Epithelial cell of prostate (primary cell): ENCODE results near the gene GPHN.

Experiments
- DNase-seq: peaks from one replicate; pipeline ENCODE4 v3.0.0-alpha.2; 2011; ENCODE audit warnings: low read depth, low spot score
- H3K27ac ChIP-seq: fragments of 450-650 bp; 2 replicates; pipeline ENCODE4 v1.5.1; 2017; ENCODE audit warnings: mild to moderate bottlenecking

The GPHN gene

GRCh38 chr14:67129768-67130167 lies 621.8 kb downstream of the GPHN start:
- H3K27ac ChIP-seq: no peak overlapping the region
- DNase-seq: no peak

GRCh38 chr14:67131691-67132090 lies 623.7 kb downstream of the GPHN start:
- H3K27ac ChIP-seq: no peak overlapping the region
- DNase-seq: no peak

DNA sequence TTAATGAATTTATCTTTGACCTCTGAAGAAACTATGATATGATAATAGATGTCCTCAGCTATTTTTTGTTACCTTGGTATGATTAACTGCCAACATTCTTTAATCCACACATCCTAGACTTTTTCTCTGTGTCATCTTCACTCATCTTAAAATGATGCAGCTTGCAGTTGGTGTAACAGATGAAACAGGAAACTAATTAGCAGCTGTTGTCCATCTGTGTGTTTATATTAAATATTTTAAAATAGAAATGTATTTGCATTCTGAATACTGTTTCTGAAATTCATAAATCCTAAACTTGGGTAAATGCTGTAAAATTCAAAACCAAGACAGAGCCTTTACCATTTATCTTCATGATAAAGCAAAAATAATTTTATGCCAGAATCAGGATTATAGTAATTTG lies 625.2 kb downstream of the GPHN start:
- H3K27ac ChIP-seq: no peak overlapping the region
- DNase-seq: no peak

DNA sequence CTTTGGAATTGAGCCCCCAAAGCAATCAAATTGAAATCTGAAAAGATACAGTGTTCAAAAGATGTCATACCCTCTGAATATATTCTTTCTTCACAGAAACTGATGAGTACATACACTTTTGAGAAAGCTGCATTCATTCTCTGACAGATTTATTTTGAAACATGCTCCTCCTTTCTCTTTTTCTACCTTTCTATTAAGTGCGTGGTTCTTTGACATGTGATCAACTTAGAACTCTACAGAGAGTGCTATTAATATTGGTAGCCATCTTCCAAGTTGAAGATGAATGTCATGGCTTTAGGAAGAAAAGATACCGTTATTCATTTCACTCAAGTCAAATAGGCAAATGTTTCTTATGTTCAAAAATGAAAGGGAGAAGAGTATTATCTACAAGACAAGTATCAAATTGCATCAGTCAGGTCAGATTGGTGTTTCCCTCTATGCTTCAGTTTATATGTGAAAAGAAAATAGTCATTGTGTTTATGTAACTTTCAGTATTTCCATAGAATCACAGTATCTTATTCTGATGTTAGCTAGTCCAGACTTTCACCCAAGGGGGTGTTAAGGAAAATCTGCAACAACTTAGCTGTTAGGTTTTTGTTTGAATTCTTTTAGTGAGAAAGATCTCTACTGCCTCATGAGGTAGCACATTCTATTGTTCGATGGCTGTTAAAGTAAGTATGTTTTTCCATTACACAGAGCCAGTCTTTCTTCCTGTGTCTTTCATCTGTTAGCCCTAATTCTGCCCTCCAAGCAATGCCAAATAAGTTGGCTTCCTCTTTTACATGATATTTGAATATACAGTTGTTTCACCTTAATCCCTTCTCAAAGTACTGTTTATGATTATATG lies 625.9 kb downstream of the GPHN start:
- H3K27ac ChIP-seq: no peak overlapping the region
- no peak for DNase-seq

GRCh38 chr14:67137744-67138371 lies 629.9 kb downstream of the GPHN start:
- DNase-seq: no peak

DNA sequence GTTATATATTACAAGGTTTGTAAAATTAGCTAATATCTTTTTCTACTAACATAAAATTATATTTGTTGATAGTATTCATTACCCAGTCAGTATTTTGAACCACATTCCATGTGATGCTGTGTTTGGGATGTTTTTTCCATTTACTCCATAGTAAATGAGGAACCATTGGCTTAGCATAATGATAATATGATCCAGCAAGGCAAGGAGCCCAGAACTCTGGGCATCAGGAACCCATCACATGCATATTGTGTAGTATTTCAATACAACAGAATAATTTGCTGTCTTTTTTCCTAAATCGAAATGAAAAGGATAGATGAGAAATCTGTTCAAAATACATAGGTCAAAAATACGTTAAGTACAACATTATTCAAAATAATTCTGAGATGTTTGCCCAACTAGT lies 632.6 kb downstream of the GPHN start:
- H3K27ac ChIP-seq: no peak overlapping the region
- DNase-seq: no peak

More at GRCh38 chr14:67137744-67138371, 629.9 kb downstream of the GPHN start:
- no peak overlapping the region for H3K27ac ChIP-seq

DNA sequence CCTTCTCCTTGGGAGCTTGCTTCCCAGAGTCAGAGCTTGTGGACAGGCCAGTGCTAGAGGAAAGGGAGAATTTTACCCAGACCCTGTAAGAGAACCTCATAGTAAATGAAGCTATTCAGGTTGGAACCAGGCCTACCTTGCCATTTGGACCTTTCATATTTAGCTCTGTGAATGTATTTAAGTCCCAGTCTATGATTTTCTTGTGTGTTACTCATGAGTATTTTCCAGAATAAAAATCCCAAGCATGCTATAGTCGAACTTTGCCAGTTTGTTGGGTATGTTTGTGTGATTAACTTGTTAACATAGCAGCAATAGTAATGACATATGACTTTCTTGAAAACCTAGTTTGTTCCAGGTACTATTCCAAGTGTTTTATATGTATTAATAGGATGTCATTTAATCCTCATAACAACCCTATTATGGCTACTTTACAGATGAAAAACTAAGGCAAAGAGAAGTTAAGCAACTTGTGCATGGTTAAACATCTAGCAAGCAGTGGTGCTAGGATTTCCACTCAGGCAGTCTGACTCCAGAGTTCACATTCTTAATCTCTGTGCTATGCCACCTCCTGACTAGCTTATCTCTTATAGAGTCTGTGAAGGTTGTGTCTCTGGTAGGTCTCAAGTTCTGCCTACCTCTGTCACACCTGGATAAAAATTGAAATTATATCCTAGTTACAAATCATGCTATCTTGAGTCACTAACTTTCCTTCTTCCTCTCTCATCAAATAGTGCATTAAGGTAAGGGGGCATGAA lies 633.4 kb downstream of the GPHN start:
- no peak overlapping the region for H3K27ac ChIP-seq
- no peak for DNase-seq

GRCh38 chr14:67151082-67151666 lies 643.2 kb downstream of the GPHN start:
- no peak overlapping the region for H3K27ac ChIP-seq
- no peak for DNase-seq

DNA sequence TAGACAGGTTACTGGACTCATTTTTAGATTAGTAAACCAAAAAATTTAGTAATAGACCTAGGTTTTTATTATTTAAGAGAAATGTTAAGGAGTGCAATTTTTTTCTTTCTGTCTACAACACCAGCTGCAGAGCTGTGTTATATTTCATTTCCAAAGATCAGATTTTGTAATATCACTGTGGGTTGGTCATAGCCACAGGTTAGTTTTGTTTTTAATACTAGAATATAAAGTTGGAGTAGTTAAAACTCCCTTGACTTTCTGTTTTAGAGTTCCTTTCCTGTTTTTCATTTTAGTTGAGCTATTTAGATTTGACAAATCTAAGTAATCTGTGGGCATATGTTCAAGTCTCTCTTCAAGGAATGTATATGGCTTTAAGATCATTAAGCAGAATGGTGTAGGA lies 650.6 kb downstream of the GPHN start:
- H3K27ac ChIP-seq: no peak overlapping the region
- no peak for DNase-seq

DNA sequence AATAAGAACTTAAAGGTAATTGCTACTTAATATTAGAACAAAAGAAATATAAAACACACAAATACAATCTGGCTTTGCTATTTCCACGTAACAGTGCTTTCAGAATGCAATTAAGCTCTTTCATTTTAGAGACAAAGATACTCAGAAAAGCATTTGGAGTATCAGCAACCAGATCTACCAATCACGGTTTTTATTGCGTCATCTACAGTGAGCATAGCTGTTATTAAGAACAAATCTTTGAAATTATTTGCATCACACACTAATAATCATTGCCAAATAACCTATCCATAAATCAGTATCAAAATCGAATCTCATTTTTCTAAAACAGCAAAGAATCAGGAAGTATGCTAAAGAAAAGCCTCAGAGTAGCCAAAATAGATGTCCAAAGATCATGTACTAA lies 654.4 kb downstream of the GPHN start:
- DNase-seq: no peak
- no peak overlapping the region for H3K27ac ChIP-seq

DNA sequence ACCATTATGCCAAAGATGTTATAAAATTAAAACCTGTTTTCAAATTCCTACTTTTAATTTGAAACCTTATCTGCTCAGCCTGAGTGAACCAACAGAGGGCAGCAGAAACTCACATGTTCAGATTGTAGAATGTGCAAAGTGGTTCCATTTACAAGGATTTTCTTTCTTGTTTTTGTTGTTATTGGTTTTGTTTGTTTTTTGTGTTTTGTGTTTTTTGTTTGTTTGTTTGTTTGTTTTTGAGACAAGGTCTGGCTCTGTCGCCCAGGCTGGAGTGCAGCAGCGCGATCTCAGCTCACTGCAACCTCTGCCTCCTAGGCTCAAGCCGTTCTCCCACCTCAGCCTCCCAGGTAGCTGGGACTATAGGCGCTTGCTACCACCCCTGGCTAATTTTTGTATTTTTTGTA lies 658.5 kb downstream of the GPHN start:
- no peak overlapping the region for H3K27ac ChIP-seq
- no peak for DNase-seq

DNA sequence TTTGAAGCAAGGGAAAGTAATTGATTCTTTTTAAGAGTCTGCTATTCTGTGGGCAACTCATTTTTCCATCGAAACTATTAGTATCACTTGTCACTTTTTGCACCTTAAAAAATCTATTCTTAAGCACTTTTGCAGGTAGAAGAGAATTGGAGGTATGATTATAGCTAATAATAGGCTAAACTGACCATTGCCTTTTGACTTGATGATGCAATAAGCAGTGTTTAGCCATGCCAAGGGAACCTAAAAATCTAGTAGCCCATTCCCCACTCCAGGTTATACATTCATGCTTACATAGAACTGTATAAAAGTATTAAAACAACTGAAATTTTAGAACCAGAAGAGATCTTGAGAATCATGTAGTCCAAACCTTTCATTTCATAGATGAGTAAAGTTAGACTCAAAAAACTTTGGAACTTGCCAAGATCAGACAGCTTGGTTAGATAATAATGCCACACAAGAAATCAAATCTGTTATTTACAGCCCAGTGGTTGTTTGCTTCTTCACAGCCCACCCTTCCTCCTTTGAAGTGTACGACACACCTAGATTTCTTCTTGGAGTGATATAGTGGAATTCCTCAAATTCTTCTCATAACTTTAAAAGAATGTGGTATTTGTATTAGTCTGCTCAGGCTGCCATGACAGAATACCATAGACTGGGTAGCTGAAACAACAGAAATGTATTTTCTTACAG lies 659.6 kb downstream of the GPHN start:
- no peak for DNase-seq

GRCh38 chr14:67168110-67168441 lies 660.1 kb downstream of the GPHN start:
- DNase-seq: no peak
- no peak overlapping the region for H3K27ac ChIP-seq

More for the DNA sequence above, 659.6 kb downstream of the GPHN start:
- H3K27ac ChIP-seq: no peak overlapping the region

- no peak overlapping the region for H3K27ac ChIP-seq
- DNase-seq: no peak
These were observed 662.7 kb downstream of the GPHN start for GRCh38 chr14:67170660-67171059.

DNA sequence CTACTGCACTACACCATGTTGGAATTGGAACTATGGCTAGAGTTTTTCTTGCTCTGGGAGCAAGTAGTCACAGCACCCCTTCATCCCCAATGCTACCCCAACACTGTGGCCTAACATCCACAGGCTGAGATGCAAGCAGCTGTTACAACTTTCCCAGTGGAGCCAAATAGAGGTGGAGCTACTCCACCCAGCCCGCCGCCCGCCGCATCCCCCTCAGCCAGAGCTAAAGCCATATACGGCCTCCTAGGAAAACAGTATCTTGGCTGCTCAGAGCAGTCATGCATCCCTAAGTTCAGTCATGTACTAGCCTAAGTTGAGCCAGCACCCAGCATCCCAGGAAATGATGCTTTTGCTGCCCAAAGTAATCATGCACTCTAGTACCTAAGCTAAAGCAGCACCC lies 664.1 kb downstream of the GPHN start:
- no peak overlapping the region for H3K27ac ChIP-seq
- DNase-seq: no peak

GRCh38 chr14:67172520-67172919 lies 664.6 kb downstream of the GPHN start:
- DNase-seq: no peak
- no peak overlapping the region for H3K27ac ChIP-seq

GRCh38 chr14:67173719-67174118 lies 665.8 kb downstream of the GPHN start:
- DNase-seq: no peak
- H3K27ac ChIP-seq: no peak overlapping the region

DNA sequence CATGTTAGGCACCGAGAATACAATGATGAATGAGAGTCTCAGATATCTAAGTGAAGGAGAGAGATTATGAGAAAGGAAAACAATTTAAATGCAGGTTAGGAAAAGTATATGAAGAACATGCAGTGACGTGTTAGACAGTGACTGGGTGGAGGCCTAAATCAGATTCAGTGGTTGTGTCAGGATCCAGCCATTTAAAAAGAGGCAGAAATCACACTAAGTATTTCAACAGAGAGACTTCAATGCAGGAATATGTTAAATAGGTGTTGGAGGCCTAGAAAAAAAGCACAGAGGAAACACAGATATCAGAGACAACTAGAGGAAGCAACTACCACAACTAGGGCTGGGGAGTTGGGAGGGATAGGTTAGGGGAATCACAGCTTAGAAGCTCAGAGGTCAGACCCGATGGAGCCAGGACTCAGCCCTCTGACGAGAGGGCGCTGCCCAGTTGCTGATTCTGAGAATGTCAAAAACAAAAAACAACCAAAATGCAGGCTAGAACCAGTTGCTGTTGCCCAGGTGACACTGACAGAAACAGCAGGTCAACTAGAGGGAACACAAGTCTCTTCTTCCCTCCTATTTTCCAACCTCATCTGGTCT lies 678.3 kb downstream of the GPHN start:
- DNase-seq: no peak
- no peak overlapping the region for H3K27ac ChIP-seq

- H3K27ac ChIP-seq: no peak overlapping the region
- peak; percentile 29 for DNase-seq
These were observed 679.0 kb downstream of the GPHN start for GRCh38 chr14:67186789-67187584.
